WTC11 (cell line): Measurements from ENCODE around the gene GLT1D1.

Experiments used
- ARID4B ChIP-seq: sonication (generic); formaldehyde crosslinking; IDR thresholded peaks from 2 replicates; pipeline ENCODE4 v1.8.0; 2023; ENCODE audit warnings: missing genetic modification reagents, mild to moderate bottlenecking, borderline replicate concordance
- CTCF ChIP-seq: fragments of 200-600 bp; IDR thresholded peaks from 2 replicates; pipeline ENCODE4 v1.8.0; 2022; ENCODE audit warnings: antibody characterized with exemption
- NFE2L1 ChIP-seq: sonication (generic); formaldehyde crosslinking; IDR thresholded peaks from 2 replicates; pipeline ENCODE4 v1.8.1; 2023; ENCODE audit warnings: missing genetic modification reagents
- ZBTB21 ChIP-seq: sonication (generic); formaldehyde crosslinking; IDR thresholded peaks from 2 replicates; pipeline ENCODE4 v1.8.1; 2023; ENCODE audit warnings: mild to moderate bottlenecking, missing genetic modification reagents, borderline replicate concordance
- ZNF219 ChIP-seq: sonication (generic); formaldehyde crosslinking; IDR thresholded peaks from 2 replicates; pipeline ENCODE4 v1.8.0; 2023; ENCODE audit warnings: missing genetic modification reagents, mild to moderate bottlenecking, borderline replicate concordance
- ZNF263 ChIP-seq: sonication (generic); formaldehyde crosslinking; IDR thresholded peaks from 2 replicates; pipeline ENCODE4 v1.8.1; 2022; ENCODE audit warnings: low read depth, mild to moderate bottlenecking, moderate library complexity, missing genetic modification reagents

- TF ChIP-seq ZNF219 = no peak
- TF ChIP-seq CTCF = no peak
- no peak for TF ChIP-seq ZNF263
- no peak for TF ChIP-seq NFE2L1
- no peak for TF ChIP-seq ARID4B (CRISPR knock-in tag)
- TF ChIP-seq ZBTB21 (CRISPR knock-in tag) = no peak
Measured at GRCh38 chr12:128817111-128818015, 35.9 kb upstream of the GLT1D1 start.
